Prostate gland (tissue), 2 donors: Measurements from ENCODE around the gene PRKG1.

ENCODE experiments used
- POLR2A ChIP-seq: fragments of 450-650 bp; IDR thresholded peaks from one replicate; pipeline ENCODE4 v1.6.1; 2016; ENCODE audit warnings: antibody characterized with exemption, mild to moderate bottlenecking
- TF ChIP-seq, protein P1 (sequence below), 4 experiments: fragments of 200-600 bp in 2 of 4; fragments of 450-650 bp in 2 of 4; sonication (generic) in 2 of 4; IDR thresholded peaks; 1 replicate in 3 of 4; 2 replicates in 1 of 4; pipeline ENCODE4 v1.5.1; 2016 to 2019; ENCODE audit warnings: antibody characterized with exemption in 4 of 4, mild to moderate bottlenecking in 2 of 4, moderate library complexity in 2 of 4

DNA sequence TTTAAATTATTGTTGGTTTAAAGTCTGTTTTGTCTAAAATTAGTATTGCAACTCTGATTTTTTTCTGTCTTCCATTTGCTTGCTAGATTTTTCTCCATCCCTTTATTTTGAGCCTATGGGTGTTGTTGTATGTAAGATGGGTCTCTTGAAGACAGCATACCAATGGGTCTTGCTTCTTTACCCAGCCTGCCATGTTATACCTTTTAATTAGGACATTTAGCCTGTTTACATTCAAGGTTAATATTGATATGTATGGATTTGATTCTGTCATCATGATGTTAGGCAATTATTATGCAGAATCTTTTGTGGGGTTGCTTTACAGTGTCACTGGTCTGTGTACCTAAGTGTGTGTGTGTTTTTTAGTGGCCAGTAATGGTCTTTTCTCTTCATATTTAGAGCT lies 906.5 kb downstream of the PRKG1 start:
- TF ChIP-seq, protein P1, sequence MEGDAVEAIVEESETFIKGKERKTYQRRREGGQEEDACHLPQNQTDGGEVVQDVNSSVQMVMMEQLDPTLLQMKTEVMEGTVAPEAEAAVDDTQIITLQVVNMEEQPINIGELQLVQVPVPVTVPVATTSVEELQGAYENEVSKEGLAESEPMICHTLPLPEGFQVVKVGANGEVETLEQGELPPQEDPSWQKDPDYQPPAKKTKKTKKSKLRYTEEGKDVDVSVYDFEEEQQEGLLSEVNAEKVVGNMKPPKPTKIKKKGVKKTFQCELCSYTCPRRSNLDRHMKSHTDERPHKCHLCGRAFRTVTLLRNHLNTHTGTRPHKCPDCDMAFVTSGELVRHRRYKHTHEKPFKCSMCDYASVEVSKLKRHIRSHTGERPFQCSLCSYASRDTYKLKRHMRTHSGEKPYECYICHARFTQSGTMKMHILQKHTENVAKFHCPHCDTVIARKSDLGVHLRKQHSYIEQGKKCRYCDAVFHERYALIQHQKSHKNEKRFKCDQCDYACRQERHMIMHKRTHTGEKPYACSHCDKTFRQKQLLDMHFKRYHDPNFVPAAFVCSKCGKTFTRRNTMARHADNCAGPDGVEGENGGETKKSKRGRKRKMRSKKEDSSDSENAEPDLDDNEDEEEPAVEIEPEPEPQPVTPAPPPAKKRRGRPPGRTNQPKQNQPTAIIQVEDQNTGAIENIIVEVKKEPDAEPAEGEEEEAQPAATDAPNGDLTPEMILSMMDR (IDR thresholded peaks at IDR 0.05), result no peak
- TF ChIP-seq POLR2A, result no peak
